ENCODE measurements around the gene PFKL.

DNA sequence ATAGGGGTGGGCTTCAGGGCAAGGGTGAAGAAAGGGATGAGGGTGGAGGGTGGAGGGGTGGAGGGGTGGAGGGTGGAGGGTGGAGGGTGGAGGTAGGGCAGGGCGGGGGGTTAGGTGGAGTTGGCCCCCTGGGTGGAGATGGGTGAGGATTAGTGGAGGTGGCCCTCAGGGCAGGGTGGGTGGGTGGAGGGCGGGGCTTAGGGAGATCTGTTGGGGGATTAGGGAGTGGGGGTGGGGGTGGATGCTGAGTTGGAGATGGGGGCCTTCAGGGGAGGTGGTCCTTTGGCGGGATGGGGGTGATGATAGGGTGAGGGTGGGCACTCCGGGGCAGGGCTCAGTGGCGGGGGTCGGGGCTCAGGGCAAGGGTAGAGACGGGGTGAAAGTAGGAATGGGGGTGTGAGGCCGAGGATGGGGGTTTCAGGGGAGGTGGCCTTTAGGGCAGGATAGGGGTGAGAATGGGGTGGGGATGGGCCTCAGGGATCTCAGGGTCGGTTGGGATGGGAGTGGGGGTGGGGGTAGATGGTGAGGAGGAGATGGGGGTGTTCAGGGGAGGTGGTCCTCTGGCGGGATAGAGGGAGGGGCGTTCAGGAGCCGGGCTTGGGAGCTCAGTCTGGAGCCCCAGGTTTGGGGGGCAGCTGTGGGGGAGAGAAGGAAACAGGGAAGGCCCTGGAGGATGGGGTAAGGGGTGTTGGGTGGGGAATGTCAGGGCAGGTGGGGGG is 37.4 kb upstream of the PFKL start:
- no peak for TF ChIP-seq EZH2phosphoT487 (IDR thresholded peaks at IDR 0.05; ENCODE audit: insufficient read depth, low read depth)
- TF ChIP-seq EZH2 (IDR thresholded peaks at IDR 0.05; ENCODE audit: insufficient read depth, poor library complexity, severe bottlenecking), result no peak
